HL-60 (cell line): ENCODE data around the gene DDX39A.
A peak's percentile ranks its signal among the peaks of the same experiment; 100 is the strongest.

Experiments used
- DNase-seq, 2 experiments: peaks; one replicate each; pipeline ENCODE4 v3.0.0-alpha.2; 2010 to 2020; ENCODE audit warnings: low read depth in 1 of 2, low spot score in 1 of 2
- H3K27ac ChIP-seq: fragments of 250-450 bp; sonication (Bioruptor Pico); replicated peaks from 2 replicates; pipeline ENCODE4 v1.5.1; 2020; ENCODE audit warnings: mild to moderate bottlenecking, moderate library complexity
- H3K27me3 ChIP-seq: fragments of 250-450 bp; sonication (Bioruptor Pico); 2 replicates; pipeline ENCODE4 v1.5.1; 2021; ENCODE audit warnings: mild to moderate bottlenecking, moderate library complexity; ENCODE audit not compliant: insufficient read depth, poor library complexity, severe bottlenecking
- H3K4me3 ChIP-seq: replicated peaks from 2 replicates; pipeline ENCODE4 v1.5.1; 2011; ENCODE audit warnings: mild to moderate bottlenecking, control low read depth, low read length; ENCODE audit not compliant: insufficient read depth
- GABPA ChIP-seq: IDR thresholded peaks from 2 replicates; pipeline ENCODE4 v1.6.1; 2012; ENCODE audit warnings: low read depth
- POLR2AphosphoS5 ChIP-seq: IDR thresholded peaks from 2 replicates; pipeline ENCODE4 v1.6.1; 2012; ENCODE audit warnings: low read depth
- SPI1 ChIP-seq: IDR thresholded peaks from 2 replicates; pipeline ENCODE4 v1.6.1; 2012; ENCODE audit warnings: low read depth, mild to moderate bottlenecking, borderline replicate concordance
- TF ChIP-seq, protein P1 (sequence below): IDR thresholded peaks from 2 replicates; pipeline ENCODE4 v1.6.1; 2012; ENCODE audit warnings: low read depth; ENCODE audit not compliant: insufficient replicate concordance
- TF ChIP-seq, protein P2 (sequence below): IDR thresholded peaks from one replicate; pipeline ENCODE4 v1.5.1; 2011; ENCODE audit warnings: low read length, control low read depth, inconsistent platforms; ENCODE audit not compliant: insufficient read depth

Gene DDX39A

DNA sequence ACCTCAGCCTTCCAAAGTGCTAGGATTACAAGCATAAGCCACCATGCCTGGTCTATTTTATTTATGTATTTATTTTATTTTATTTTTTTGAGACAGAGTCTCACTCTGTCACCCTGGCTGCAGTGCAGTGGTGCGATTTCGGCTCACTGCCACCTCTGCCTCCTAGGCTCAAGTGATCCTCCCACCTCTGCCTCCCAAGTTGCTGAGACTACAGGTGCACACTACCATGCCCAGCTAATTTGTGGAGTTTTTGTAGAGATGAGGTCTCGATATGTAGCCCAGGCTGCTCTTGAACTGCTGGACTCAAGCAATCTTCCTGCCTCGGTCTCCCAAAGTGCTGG lies 48.2 kb downstream of the DDX39A start:
- H3K27me3 ChIP-seq = no peaks in the 10 kb centered on the region
- no peak overlapping the region for H3K4me3 ChIP-seq
- DNase-seq = no peak
- H3K27ac ChIP-seq = peak overlapping the region; percentile 61
- TF ChIP-seq GABPA (no peak), POLR2AphosphoS5 (no peak), SPI1 (no peak)
- TF ChIP-seq, protein P1, sequence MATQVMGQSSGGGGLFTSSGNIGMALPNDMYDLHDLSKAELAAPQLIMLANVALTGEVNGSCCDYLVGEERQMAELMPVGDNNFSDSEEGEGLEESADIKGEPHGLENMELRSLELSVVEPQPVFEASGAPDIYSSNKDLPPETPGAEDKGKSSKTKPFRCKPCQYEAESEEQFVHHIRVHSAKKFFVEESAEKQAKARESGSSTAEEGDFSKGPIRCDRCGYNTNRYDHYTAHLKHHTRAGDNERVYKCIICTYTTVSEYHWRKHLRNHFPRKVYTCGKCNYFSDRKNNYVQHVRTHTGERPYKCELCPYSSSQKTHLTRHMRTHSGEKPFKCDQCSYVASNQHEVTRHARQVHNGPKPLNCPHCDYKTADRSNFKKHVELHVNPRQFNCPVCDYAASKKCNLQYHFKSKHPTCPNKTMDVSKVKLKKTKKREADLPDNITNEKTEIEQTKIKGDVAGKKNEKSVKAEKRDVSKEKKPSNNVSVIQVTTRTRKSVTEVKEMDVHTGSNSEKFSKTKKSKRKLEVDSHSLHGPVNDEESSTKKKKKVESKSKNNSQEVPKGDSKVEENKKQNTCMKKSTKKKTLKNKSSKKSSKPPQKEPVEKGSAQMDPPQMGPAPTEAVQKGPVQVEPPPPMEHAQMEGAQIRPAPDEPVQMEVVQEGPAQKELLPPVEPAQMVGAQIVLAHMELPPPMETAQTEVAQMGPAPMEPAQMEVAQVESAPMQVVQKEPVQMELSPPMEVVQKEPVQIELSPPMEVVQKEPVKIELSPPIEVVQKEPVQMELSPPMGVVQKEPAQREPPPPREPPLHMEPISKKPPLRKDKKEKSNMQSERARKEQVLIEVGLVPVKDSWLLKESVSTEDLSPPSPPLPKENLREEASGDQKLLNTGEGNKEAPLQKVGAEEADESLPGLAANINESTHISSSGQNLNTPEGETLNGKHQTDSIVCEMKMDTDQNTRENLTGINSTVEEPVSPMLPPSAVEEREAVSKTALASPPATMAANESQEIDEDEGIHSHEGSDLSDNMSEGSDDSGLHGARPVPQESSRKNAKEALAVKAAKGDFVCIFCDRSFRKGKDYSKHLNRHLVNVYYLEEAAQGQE = no peak
- TF ChIP-seq, protein P2, sequence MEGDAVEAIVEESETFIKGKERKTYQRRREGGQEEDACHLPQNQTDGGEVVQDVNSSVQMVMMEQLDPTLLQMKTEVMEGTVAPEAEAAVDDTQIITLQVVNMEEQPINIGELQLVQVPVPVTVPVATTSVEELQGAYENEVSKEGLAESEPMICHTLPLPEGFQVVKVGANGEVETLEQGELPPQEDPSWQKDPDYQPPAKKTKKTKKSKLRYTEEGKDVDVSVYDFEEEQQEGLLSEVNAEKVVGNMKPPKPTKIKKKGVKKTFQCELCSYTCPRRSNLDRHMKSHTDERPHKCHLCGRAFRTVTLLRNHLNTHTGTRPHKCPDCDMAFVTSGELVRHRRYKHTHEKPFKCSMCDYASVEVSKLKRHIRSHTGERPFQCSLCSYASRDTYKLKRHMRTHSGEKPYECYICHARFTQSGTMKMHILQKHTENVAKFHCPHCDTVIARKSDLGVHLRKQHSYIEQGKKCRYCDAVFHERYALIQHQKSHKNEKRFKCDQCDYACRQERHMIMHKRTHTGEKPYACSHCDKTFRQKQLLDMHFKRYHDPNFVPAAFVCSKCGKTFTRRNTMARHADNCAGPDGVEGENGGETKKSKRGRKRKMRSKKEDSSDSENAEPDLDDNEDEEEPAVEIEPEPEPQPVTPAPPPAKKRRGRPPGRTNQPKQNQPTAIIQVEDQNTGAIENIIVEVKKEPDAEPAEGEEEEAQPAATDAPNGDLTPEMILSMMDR = no peak

DNA sequence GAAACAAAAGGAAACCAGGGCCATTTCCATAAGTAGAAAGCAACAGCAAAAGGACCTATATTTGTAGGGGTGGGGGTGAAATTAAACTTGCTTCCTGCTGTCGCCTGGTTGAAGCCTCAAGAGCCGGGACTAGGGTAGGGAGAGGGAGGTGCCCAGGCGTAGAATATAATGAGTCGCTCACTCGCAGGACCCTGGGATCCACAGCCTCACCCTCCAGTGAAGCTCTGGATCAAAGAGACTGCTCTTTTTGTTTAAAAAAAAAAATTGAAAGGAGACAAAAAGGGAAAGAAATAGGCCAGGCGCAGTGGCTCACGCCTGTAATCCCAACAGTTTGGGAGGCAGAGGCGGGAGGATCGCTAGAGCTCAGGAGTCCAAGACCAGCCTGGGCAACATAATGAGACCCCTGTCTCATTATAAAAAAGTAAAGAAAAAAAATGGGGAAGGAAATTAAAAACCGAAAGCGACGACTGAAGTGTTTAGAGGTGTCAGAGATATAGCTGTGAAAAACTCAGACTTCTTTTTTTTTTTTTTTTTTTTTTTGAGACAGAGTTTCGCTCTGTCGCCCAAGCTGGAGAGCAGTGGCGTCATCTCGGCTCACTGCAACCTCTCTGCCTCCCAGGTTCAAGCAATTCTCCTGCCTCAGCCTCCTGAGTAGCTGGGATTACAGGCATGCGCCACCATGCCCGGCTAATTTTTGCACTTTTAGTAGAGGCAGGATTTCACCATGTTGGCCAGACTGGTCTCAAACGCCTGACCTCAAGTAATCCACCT lies 48.8 kb downstream of the DDX39A start:
- Histone ChIP-seq H3K27ac (peak overlapping the region; percentile 61), H3K27me3 (no peaks in the 10 kb centered on the region), H3K4me3 (no peak overlapping the region)
- DNase-seq = no peak
- TF ChIP-seq, protein P1 = no peak
- no peak for TF ChIP-seq POLR2AphosphoS5
- no peak for TF ChIP-seq GABPA
- TF ChIP-seq SPI1 = no peak
- TF ChIP-seq, protein P2 = no peak

DNA sequence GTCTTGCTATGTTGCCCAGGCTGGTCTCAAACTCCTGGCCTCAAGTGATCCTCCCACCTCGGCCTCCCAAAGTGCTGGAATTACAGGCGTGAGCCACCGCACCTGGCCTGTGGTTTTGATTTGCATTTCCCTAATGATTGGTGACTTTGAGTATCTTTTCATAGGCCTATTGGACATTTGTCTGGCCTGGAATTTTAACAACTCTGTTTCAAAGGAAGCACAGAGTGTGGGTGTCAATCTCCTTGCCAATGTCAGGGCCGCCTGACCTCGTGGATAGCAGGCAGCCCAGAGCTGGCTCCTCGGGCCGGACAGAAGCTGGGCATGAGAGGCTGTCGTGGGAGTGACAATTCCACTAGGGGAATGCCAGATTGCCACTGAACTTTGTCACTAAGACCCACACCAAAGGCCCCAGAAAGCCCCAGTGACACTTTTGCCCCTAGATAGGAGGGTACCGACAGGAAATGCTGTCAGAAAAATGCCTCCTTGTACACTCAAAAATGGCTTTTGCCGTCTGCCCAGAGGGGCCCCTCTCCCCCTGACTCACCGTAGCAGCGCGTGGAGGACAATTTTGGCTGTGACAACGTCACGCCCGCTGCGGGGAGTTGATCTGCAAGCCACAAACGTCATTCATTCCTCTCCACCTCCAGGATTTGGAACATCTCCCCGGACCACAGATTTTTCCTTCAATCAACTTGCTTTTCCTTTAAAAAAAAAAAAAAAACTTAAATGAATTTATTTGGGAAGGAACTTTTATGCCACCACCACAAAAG lies 49.6 kb downstream of the DDX39A start:
- no peak overlapping the region for H3K4me3 ChIP-seq
- no peak for DNase-seq

More for the DNA sequence above, 49.6 kb downstream of the DDX39A start:
- TF ChIP-seq GABPA (no peak), POLR2AphosphoS5 (no peak), SPI1 (no peak)
- TF ChIP-seq, protein P1 = no peak
- TF ChIP-seq, protein P2 = no peak
- H3K27me3 ChIP-seq = no peaks in the 10 kb centered on the region
- peak overlapping the region; percentile 61 for H3K27ac ChIP-seq
